Measurements from ENCODE around the gene SCGB2A2.

Gene SCGB2A2

DNA sequence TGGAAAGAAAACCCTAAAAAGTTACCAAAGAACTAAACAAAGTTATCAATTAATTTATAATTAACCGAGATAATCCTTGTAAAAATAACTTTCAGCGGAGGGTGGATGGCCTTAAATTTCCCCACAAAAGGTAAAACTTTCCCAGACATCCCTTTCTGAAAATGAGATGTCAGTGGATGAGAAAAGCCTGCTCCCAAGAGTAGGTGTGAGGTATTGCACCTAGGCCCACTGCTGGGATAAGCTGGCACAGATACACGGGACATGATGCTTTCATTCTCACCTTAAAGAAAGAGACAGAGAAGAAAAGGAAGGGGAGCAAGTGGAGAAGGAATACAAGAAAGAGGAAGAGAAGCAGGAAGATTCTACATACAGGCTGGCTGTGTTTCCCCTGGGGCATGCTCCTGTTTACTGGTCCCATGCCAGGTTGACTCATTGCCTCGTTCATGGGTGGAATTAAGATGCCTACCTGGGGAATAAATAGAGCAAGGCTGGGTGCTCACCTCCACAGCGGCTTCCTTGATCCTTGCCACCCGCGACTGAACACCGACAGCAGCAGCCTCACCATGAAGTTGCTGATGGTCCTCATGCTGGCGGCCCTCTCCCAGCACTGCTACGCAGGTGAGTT is at the start of gene SCGB2A2:
Gene SCGB2A2 (plus strand): TSS at position 505 of the 625 bp plus-strand sequence. CDS start 59 bp downstream, at position 564.
- no peak for DNase-seq

DNA sequence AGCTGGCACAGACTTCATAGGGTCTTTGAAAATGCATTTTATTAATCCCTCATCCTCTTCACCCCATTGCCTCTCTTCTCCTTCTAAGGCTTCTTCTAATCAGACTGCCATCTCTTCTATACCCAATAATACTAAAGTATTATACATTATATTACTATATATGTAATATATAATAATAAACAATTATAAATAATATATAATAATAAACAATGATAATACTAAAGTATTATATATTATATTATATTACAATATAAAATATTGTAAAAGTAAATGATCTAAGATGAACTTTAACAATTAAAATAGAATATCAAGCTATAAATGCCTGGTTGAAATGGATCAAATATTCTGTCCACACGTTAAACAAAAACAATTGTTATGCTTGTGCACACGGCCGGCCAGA is 48.5 kb upstream of the SCGB2A2 start:
- DNase-seq: no peak

DNA sequence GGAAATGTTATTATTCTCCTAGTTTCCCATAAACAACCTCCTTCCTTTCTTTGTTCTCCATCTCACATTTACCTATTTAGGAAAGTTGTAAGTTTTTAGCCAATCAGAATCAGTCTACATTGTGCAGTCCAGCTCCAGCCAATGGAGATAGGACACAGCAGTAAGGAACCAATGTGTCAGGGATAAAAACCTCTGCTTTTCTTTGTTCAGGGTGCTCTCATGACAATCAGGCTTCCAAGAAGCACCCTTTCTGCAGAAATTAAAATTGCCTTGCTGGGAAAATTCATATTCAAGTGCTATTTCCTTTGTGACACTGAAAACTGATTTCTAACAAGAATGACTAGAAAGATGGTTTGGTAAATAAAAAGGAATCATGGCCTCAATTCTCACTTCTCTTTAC is 46.9 kb upstream of the SCGB2A2 start:
- no peak for DNase-seq

DNA sequence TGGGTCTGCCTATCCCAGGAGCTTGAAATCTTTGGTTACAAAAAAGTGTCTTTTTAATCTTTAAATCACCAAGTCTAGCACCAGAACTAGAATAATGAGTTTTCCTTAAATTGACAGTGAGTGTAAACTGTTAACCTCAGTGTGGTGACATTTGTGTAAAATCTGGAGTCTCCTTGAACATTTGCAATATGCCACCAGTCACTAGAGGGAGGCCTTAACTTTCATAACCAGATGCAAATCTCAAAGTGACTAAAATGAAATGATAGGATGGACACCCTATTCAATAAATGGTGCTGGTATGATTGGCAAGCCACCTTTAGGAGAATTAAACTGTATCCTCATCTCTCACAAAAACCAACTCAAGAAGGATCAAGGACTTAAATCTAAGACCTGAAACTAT is 36.2 kb upstream of the SCGB2A2 start:
- DNase-seq: no peak

DNA sequence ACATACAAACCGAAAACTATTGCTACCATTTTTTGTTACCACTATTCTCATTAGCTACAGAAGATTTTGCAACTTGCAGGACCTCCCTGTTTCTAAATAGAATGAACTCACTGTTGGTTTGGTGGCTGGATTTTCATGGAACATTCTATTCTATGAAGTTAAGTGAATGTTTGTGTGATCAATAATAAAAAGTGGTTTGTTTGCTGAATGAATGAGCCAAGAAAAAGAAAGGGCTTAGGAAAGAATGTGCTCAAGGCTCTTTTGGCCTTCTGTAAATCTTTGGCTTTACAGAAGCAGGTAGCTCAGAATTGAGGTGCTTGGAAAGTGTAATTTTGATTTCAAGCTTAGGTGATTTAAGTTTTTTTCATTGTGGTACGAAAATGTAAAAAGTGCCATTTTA is 33.8 kb upstream of the SCGB2A2 start:
- DNase-seq: no peak

DNA sequence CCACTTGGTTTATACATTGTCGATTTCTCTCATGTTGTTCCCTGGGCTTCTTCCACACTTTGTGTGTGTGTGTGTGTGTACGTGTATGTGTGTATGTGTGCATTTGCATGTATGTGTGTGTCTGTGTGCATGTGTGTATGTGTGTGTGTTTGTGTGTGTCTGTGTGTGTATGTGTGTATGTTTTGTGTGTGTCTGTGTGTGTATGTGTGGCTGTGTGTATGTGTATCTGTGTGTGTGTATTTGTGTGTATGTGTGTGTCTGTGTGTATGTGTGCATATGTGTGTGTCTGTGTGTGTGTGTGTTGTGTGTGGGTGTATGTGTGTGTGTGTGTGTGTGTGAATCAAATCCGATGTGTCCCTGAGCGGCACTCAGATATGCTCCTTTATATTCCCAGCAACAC is 32.5 kb upstream of the SCGB2A2 start:
- no peak for DNase-seq

DNA sequence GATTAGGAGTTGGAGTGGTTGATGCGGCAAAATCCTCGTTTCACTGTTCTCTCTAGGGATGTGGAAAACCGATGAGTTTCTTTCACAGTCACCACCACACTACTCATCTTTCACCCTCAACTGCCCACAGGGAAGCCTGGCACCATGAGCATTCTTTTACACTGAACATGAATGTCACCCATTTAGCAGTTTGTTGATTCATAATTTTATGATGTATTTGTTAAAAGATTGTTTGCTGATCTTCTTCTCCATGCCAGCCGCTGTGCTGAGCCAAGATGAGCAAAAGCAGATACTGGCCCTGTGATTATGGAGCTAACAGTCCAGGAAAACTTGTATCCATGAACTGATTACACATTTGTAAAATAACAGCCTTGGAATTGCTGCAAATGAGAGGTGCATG is 31.8 kb upstream of the SCGB2A2 start:
- no peak for DNase-seq

DNA sequence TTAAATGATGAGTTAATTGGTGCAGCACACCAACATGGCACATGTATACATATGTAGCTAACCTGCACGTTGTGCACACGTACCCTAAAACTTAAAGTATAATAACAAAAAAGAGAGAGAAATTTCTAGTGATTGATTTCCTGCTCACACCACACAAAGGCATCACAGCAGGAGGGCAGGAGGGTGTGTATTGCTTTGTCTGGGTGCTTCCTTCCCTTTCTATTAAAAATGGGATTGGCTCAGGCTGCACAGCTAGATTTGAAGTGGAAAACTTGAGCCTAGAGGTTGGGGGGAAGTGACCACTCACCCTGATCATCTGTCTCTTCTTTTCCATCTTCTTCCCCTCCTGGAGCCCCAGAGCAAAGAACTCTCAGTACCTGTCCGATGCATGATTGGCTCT is 28.9 kb upstream of the SCGB2A2 start:
- DNase-seq: no peak

DNA sequence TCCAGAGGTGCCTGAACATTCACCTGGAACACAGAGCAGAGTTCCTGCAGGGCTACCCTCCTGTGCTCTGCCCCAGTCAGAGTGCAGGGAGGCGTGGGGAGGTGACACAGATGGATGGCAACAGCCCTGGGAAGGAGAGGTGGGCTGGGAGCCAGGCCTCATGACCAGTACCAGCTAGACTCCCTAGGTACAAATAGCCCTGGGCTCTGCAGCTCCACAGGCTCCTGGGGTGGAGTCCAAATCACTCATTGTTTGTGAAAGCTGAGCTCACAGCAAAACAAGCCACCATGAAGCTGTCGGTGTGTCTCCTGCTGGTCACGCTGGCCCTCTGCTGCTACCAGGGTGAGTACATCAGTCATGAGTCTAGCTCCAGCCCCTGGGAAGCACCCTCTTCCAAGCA is 27.9 kb upstream of the SCGB2A2 start, which contains the start of gene SCGB1D2:
Gene SCGB1D2 (plus strand): TSS at position 219 of the 400 bp plus-strand sequence. CDS start 69 bp downstream, at position 288.
- no peak for DNase-seq

DNA sequence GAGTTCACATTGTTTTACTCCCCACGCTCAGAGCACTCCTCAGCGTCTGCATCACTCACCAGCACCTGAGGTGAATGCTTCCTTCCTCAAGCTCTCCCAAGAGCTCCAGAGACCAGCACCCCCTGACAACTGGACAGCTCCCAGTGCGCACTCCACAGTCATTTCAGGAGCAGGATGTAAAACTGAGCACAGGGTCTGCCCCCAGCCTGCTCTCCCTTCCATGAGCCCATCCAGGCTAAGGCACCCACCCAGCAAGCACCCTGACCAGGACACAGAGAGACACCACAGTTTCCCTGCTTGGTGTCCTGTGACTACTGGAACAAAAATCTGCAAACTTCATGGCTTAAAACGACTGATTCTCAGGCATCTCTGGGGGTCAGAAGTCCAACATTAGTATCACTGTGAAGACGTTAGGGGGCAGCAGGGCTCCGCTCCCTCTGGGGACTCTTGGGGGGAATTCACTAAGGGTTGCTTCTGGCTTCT is 24.6 kb upstream of the SCGB2A2 start:
- no peak for DNase-seq

DNA sequence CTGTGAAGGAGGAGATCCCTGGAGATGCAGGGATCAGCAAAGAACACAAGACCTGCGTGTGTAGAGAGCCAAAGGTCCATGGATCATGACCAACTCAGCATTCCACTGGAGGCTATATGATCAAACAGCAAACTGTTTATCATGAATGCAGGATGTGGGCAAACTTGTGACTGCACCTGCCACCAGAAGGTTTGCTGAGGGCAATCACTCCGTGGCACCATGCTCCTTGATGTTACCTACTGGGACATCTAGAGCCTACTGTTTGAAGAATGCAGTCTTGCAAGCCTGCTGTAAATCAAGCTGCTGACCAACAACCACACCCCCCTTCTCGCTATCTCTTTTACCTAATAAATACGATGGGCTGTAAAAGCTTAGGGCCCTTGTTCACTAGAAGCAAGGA is 18.3 kb upstream of the SCGB2A2 start:
- no peak for DNase-seq

DNA sequence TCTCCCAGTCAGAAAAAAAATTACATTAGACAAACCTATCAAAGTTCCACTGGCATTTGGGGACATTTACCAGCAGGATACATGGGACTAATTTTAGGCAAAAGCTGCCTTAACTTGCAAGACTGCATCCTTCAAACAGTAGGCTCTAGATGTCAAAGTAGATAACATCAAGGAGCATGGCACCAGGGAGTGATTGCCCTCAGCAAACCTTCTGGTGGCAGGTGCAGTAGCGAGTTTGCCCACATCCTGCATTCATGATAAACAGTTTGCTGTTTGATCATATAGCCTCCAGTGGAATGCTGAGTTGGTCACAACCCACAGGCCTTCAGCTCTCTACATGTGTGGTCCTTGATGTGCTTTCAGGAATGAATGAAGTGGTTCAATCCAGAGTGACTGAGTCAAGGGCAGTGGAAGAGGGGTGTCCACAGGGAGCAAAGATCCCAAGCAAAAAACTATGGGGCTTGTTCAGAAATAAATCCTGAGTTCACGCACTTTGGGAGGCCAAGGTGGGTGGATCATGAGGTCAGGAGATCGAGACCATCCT is 15.9 kb upstream of the SCGB2A2 start:
- DNase-seq: no peak

DNA sequence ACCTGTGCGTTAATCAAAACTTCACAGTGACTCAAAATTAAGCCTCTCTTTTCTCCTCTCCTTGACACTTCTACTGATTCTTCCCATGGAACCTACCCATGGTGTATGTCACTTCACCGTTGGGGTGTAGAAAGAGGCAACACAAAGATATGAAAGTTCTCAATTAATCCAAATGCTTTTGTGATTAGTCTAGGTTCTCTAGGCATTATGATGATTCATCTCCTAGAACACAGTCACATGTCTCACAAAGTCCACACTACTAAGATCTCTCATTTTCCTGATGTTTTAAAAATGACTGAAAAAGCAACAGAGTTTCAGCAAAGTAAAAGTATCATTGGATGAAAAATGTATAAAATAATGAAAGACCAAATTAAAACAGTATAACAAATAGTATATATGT is 13.7 kb upstream of the SCGB2A2 start:
- no peak for DNase-seq

DNA sequence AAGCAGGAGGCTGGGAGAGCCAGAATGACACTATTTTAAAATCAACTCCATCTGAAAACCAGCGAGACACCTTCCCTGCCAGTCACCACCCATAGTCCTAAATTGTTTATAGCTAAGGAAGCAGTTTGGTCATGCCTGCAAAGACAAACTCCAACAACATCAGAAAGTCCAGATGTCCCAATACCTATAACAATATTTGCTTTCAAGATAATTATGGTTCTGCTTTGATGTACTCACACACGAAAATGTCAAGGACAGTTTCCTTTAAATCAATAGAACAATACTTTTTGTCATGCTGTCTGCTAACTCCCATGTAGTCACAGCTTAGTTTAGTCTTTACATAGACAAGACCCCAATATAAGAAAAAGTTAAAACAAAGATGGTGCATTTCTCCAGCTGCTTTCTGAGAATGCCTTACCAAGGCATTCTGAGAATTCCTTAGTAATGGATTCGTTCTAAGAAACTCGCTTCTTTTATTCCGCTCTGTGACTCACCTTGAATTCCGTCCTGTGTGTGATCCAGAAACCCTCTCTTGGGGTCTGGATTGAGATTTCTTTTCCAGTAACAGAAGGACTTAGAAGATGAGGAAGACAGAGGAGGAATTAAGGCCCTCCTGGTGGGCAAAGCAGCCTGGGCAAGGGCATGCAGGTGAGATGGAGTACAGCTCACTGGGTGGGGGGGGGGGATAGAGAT is 9.6 kb upstream of the SCGB2A2 start:
- DNase-seq: no peak

DNA sequence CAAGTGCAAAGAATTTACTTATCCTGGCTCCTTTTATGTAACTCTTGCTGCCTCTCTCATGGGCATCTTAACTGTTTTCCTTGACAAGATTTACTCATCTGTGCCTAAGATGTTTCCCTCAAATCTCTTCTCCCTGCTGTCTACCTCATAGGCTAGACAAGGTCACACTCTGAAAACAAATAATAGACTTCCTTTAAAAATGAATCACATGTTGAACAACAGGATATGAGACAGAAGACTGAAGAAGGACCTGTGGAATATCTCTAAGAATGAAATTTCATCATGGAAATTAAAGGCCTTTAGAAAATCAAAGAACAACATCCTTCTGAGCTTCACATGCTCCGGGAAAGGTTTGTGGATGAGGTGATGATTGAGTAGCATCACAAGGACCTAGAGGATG is 6.0 kb upstream of the SCGB2A2 start:
- no peak for DNase-seq

DNA sequence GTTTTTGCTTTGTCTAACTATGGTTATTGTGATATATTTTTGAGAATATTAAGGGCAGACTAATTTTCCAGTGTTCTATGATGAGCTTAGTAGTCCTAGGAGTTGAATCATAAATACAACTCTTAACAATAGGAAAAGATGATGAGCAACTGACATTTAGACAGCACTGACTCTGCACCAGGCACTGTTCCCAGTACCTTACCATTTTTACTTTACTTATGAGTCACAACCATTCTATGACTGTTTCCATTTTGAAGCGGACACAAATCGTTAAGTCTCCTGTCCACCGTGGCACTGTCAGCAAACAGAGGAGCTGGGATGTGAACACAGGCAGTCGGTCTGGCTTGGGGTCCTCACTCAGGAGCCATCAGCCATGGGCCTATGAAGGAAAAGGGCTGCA is 3.4 kb upstream of the SCGB2A2 start:
- DNase-seq: no peak

DNA sequence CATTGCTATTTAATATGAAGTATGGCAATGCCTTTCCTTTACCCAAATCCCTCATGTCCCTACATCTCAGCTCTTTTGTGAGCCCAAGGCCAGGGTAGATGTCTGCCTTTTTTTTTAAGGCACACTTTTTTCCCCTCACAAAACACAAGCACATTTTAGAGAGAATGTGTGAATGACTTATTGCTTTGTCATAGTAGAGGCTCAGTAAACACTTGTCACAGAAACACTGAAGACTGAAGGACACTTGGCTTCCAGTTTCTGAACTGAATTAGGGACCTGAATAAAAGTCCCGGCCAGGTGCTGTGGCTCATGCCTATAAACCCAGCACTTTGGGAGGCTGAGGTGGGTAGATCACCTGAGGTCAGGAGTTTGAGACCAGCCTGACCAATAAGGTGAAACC is 2.9 kb upstream of the SCGB2A2 start:
- no peak for DNase-seq

DNA sequence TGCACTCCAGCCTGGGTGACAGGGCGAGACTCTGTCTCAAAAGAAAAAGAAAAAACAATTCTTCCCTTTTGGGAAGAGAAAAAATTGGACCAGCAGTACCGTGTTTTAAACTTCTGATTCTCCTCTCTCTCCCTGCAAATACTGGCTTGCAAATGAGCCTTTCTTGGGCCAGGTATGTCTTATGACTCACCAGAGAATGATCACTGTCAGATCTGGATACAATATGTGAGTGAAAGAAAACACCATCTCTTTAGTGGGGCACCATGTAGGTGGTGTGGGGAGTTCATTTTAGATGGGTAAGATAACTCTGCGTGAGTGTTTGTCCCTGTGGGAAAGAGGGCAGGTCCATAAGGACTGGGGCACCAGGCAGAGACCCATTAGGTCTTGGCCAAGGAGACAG is 2.4 kb upstream of the SCGB2A2 start:
- DNase-seq: no peak

DNA sequence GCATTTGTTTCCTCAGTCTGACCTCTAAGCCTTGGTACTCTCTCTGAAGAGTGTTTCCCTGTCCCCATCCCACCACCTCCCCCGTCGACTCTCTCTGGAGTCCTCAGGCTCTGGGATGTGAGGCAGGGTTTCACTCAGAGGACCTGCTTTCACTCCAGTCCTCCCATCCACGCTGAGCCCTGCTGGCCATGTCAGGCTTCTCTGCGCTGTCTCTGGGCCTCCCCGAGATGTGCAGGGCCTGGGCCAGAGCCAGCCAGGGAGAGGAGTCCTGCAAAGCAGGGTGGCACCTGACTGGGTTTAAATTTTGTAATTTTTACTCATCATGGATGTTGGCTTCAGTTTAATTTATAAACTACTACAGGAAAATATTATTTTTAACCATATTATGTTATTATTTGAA is 3.3 kb downstream of the SCGB2A2 start:
- DNase-seq: no peak

DNA sequence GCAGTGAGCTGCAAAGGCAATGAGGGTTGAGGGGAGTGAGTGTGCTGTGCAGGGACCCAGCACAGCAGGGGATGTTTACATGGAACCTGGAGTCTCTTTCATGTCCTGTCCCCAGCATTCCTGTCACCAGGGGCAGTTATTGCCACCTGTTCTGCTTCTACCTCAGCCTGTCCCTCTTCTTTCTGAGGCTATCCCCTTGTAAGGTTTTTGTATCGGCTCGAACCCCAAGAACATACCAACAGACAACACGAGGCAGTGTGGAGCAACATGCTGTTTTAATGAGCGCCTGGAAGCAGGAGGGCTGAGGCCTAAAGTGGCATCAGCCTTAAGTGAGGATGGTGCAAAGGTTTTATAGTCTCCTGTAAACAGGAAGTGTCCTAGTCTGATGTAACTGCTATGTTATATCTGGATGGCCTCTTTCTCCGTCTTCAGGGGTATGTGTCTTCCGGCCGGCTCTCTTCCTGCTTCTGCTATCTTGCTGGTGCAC is 3.9 kb downstream of the SCGB2A2 start:
- no peak for DNase-seq

DNA sequence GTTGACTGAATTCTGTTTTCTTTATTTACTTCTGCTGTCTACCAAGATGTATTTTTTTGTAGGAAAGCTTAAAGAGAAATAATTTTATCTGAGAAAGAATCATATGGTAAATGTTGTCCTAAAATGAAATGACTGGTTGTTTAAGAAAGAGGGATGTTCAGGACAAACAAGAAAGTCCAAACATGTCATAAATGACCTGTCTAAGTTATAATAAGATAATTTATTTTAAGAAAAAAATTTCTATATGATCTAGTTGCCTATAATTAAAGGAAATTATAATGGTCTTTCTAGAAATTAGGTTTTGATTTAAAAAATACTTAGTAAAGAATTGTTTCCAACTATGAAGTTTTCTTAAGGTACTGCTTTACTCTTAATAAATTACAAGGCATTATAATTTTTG is 10.5 kb downstream of the SCGB2A2 start:
- DNase-seq: no peak

DNA sequence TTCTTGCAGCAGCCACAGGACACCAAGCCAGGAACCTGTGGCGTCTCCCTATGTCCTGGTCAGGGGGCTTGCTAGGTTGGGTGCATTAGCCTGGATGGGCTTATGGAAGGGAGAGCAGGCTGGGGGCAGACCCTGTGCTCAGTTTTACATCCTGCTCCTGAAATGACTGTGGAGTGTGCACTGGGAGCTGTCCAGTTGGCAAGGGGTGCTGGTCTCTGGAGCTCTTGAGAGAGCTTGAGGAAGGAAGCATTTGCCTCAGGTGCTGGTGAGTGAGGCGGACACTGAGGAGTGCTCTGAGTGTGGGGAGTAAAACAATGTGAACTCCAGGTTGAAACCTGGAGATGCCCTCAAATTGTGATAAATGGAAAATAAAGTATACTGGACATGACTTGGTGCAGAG is 25.5 kb downstream of the SCGB2A2 start:
- no peak for DNase-seq

DNA sequence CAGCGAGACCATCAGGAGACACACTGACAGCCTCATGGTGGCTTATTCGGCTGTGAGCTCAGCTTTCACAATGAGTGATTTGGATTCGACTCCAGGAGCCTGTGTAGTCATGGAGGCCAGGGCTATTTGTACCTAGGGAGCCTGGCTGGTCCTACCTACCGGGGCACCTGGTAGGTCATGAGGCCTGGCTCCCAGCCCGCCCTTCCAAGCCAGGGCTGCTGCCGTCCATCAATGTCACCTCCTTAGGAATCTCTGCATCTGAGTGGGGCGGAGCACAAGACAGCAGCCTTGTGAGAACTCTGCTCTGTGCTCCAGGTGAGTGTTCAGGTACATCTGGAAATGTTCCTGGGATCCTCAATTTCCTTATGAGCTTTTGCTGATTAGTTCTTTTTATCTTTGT is 29.0 kb downstream of the SCGB2A2 start, which contains the start of gene SCGB1D4:
Gene SCGB1D4 (minus strand): TSS at position 101 of the 400 bp plus-strand sequence. CDS start 65 bp downstream, at position 36.
- DNase-seq: no peak

DNA sequence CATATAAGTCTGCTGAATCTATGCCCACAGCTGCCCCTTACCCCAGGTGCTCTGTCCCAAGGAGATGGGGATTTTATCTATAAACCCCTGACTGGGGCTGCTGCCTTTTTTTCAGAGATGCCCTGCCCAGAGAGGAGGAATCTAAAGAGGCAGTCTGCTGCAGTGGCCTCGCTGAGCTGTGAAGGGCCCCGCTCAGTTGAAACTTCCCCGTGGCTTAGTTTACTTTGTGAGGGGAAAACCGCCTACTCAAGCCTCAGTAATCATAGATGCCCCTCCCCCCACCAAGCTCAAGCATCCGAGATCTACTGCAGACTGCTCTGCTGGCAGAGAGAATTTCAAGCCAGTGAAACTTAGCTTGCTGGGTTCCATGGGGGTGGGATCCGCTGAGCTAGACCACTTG is 36.3 kb downstream of the SCGB2A2 start:
- DNase-seq: no peak
